Fibroblast of the aortic adventitia (primary cell): ENCODE results near the gene DPF3. TPM values are rescaled to one million over a fixed set of nuclear protein-coding genes. Genes with fewer than 3 reads are reported as not detected.

ENCODE experiments used
- DNase-seq: peaks from one replicate; pipeline ENCODE4 v3.0.0-alpha.2; 2010; ENCODE audit warnings: low read depth
- H3K4me3 ChIP-seq: 2 replicates; pipeline ENCODE4 v1.5.1; 2011; ENCODE audit warnings: low read depth, mild to moderate bottlenecking, control low read depth, low read length, moderate library complexity
- total RNA-seq: library from RNA; depleted of rRNA; stranded (reverse); fragments of >200 nt; gene quantifications from 2 replicates; pipeline ENCODE4 v1.2.3, GENCODE V29; 2012; ENCODE audit warnings: low replicate concordance
- TF ChIP-seq, protein P1 (sequence below): IDR thresholded peaks from 2 replicates; pipeline ENCODE4 v1.5.1; 2011; ENCODE audit warnings: mild to moderate bottlenecking, low read length, control low read depth, inconsistent platforms; ENCODE audit not compliant: insufficient read depth

DPF3 gene
- total RNA-seq, 1 donor: 16.3 TPM

DNA sequence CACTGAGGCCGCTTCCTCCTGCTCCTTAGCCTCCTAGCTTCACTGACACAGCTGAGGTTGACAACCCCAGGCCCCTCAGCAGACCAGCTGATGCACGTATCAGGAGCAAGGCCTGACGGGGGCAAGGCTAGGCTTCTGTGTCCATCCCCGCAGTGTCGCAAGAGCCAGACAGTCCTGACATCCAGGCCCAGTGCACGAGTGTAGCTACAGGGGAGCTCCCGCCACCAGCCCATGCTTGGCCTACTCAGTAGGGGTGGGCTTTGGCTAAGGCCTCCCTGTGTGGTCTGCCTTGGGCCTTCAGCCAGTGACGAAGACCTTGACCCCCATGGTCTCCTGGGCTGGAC, 179.1 kb downstream of the DPF3 start:
- no peak for DNase-seq
- no peak overlapping the region for H3K4me3 ChIP-seq
- TF ChIP-seq, protein P1, sequence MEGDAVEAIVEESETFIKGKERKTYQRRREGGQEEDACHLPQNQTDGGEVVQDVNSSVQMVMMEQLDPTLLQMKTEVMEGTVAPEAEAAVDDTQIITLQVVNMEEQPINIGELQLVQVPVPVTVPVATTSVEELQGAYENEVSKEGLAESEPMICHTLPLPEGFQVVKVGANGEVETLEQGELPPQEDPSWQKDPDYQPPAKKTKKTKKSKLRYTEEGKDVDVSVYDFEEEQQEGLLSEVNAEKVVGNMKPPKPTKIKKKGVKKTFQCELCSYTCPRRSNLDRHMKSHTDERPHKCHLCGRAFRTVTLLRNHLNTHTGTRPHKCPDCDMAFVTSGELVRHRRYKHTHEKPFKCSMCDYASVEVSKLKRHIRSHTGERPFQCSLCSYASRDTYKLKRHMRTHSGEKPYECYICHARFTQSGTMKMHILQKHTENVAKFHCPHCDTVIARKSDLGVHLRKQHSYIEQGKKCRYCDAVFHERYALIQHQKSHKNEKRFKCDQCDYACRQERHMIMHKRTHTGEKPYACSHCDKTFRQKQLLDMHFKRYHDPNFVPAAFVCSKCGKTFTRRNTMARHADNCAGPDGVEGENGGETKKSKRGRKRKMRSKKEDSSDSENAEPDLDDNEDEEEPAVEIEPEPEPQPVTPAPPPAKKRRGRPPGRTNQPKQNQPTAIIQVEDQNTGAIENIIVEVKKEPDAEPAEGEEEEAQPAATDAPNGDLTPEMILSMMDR: no peak

DNA sequence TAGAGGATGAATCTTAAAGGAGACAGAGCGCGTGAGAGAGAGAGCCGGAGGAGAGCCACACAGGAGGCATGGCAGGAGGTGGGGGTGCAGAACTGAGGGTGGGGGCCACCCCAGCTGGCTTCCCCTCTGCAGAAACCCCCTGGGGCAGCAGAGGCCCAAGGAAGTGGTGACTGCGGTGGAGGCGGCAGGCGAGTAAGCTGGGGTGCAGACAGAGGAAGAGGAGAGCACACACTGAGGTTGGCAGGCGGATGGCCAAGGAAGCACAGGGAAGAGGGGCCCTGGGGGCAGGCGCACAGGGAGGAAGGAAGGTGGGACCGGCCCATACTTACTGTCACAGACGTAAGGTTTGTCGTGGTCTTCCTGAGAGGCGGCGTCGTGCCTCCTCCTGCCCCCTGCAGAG, 179.8 kb downstream of the DPF3 start:
- TF ChIP-seq, protein P1: no peak

DNA sequence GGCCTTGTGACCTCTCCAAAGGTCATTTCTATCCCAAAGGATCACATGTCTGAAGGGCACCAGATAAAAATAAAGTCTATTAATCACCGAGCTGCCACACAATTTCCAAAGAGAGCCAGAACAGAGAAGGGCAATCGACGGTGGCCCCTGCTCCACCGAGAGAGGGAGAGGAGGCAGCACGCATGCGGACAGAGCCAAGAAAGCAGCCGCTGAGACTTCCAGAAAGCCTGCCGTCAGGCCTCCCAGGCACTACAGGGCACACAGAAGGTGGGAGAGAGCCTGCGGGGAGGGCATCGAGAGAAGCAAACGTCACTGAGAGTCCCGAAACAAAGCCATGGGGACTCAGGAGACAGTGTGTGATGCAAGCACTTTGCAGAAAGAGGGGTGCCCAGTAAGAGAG, 182.0 kb downstream of the DPF3 start:
- TF ChIP-seq, protein P1: no peak
- DNase-seq: no peak
- H3K4me3 ChIP-seq: no peak overlapping the region

More for the DNA sequence above, 179.8 kb downstream of the DPF3 start:
- no peak for DNase-seq
- H3K4me3 ChIP-seq: no peak overlapping the region

DNA sequence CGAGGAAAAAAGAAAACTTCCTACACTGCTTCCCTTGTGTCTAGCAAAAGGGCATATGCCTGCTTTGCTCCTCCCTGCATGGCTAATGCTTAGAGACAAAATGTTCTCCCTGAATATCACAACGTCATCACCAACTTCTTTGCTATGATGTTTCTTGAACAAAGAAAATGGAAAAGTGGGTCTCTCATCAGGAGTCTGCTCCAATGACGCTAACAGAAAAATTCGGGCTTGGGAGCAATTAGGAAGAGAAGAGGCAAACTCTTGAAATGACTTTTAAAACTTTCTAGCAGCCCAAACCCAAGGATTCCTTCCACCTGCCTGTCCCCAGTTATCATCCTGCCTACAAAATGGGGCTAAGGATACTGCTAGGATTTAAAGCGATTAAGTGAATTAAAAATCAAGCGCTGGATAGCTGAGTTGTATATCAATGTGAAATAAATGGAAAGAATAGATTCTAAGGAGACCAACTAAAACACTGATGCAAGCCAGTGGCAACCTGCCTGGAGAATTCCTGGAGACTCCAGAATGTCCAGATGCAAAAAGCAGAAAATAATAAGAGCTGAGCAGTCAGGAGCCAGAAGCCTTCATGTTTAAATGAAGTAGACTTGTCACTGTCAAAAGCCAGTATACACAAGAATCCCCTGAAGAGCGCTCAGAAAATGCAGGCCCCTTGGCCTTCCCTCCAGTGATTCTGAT, 183.8 kb downstream of the DPF3 start:
- H3K4me3 ChIP-seq: no peak overlapping the region
- TF ChIP-seq, protein P1: no peak
- DNase-seq: peak; percentile 92

DNA sequence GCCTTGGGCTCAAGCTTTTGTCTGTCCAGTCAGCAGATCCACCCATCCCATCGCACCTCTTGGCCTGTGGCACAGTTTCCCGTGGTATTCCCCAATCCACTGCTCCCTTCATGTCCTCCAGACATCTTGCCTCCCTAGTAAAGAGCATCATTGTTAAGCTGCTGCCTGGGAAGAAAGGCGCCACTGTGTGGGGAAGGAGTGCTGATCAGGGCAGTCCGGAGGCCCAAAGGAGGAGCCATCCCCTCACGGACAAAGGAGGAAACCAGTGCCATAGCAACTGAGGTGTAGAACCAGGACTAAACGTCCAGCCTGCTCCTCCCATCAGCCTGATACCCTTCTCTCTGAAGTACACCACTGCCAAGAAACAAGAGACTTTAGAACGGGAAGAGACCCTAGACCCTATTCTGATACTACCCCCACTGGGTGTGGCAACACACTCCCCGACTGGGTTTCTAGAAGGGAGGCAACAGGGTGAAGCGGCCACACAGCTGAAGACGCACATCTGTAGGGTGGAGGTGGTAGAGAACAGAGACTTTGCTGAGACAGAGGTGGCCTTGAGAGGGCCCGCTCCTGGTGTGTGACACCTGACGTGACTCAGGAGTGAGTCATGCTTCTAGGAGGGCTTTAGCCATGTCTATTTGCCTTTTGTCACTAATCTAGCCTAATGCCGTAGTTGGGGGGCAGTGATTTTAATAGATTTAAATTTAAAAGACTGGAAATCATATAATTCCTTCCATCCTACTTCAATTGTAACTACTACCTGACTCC, 185.0 kb downstream of the DPF3 start:
- TF ChIP-seq, protein P1: no peak

DNA sequence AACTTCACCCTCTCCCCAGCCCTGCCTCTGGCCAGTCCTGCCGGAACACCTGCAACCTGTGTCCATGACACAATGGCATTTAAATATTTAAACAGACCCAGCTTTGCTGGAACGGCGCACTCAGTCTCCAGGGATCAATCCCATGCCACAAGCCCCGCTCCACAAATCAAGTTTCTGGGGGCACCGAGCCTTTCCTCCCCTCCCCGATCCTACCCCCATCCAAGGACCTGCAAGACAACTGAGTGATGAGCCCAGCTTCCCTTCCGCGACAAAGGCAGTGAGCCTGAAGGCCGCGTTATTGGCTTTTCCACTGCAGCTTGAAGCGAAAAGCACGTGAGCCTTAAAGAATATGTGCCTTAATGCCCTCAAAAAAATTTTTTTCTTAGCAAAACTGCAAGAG, 185.7 kb downstream of the DPF3 start:
- H3K4me3 ChIP-seq: no peak overlapping the region
- DNase-seq: no peak
- TF ChIP-seq, protein P1: no peak

More for the DNA sequence above, 185.0 kb downstream of the DPF3 start:
- no peak overlapping the region for H3K4me3 ChIP-seq
- DNase-seq: no peak
